Peyer's patch (tissue), 4 donors: Measurements from ENCODE around the gene TRUB1.

Experiments used
- CTCF ChIP-seq, 6 experiments: fragments of 450-650 bp in 4 of 6; fragments of 200-600 bp in 2 of 6; sonication (generic) in 1 of 6; IDR thresholded peaks; one replicate each; pipeline ENCODE4 v1.5.1; 2017 to 2019; ENCODE audit warnings: antibody characterized with exemption in 6 of 6, mild to moderate bottlenecking in 3 of 6, moderate library complexity in 1 of 6
- POLR2A ChIP-seq, 2 donors: fragments of 450-650 bp; IDR thresholded peaks; one replicate each; pipeline ENCODE4 v1.5.1; 2017; ENCODE audit warnings: antibody characterized with exemption in 2 of 2, mild to moderate bottlenecking in 2 of 2, moderate library complexity in 2 of 2

GRCh38 chr10:114970515-114970914 lies 32.5 kb downstream of the TRUB1 start:
- TF ChIP-seq CTCF (IDR thresholded peaks at IDR 0.05) (no peak), POLR2A (IDR thresholded peaks at IDR 0.05) (no peak)
